HG03097 (cell line): Measurements from ENCODE around the gene IL25.

Experiments used
- ATAC-seq: cut with Tn5 transposase; IDR thresholded peaks from one replicate; pipeline ENCODE4 v1.9.1; 2021; ENCODE audit not compliant: unreplicated experiment, low FRiP score

IL25 gene

DNA sequence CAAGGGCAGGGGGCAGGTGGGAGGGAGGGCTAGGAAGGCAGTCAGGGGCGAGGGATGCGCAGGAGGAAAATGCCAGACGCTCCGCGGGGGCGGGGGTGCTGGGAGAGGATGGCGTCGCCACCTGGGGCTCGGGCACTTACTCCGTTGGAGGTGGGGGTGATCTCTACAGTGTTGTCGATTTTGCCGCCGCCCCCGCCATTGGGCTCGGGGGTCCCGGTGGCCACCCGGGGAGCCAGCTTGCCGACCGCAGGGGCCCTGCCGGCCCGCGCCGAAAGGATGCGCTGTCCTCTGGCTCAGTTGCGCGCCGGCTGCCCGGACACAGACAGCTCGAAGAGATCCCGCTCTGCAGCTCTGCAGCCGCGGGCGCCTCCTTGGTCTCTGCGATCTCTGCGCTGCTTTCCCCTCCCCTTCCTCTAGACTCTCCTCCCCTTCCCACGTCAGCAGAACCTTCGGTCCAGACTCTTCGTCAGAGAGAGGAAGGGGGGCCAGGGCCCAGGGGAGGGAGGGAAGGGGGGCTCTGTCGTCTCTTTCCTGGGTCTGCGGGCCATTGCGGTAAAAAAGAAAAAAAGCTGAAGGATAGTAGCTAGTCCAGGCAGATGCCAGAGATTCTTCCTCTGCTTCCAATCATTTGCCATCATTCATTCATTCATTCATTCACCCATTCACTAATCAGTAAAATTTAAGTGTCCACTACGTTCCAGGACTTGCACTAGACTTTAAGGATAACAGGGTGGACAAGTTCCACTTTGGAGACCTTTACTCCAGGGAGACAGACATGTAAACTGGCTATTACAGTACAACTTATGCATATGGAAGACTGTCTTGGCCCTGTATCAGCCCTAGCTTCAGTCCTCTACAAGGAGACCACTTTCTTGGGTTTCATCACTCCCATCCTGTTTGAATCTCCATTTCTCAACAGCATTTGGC is 19.8 kb upstream of the IL25 start, which contains the start of gene SLC22A17:
Gene SLC22A17, minus strand, starts transcription at position 382 of the 927 bp plus-strand sequence.
- ATAC-seq, result no peak

DNA sequence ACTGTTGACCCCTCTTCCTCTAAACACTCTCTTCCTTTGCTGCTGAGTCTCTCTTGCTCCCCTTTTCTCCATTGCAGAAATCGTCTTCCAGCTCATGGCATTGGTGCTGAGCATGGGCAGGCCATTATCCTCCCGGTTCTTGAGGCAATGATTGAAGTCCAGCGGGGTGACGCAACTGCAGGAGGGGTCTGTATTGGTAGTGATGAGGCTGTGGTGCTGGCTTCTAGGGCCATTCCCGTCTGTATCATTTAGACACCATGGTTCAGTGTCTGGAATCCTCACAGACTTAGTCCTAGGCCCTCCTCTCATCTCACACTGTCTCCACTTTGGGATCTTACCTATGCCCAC is 19.2 kb upstream of the IL25 start:
- no peak for ATAC-seq

DNA sequence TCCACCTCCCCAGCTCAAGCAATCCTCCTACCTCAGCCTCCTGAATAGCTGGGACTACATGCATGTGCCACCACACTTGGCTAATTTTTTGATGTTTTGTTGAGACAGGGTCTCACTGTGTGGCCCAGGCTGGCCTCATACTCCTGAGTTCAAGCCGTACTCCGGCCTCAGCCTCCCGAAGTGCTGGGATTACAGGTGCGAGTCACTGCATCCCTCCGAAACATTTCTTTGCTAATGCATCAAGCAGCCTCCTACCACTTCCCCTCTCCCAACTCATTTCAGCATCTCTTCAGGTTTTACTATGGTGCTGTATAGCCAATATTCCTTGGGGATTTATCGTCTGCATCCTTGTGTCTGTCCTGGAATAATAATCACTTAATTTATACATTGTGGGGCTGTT is 17.6 kb upstream of the IL25 start:
- no peak for ATAC-seq

DNA sequence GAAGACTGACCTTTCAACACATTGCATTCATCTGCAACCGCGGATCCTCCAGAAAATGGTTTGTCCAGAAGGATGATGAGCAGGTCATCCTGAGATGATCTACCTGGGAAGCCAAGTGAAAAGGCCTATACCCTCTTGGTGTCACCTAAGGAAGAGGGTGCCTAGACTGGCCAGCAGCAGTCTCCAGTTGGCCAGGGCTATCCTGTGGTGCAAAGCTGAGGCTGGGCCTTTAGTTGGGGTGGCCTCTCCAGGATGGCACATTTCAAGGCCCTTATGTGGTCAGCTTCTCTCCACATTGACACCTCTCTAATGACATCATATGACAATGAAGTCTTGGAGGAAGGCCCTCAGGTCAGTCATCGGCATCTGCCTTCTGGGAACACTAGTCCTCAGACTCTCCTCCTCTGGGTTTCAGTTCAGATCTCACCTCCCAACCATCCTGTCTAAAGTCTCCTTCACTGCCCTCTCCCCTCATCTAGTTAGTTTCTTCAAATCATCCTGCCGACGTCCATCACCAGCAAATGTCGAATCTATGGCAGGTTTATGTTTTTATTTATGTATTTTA is 16.7 kb upstream of the IL25 start:
- ATAC-seq, result no peak

GRCh38 chr14:23356662-23357061 is 15.9 kb upstream of the IL25 start:
- ATAC-seq, result no peak

DNA sequence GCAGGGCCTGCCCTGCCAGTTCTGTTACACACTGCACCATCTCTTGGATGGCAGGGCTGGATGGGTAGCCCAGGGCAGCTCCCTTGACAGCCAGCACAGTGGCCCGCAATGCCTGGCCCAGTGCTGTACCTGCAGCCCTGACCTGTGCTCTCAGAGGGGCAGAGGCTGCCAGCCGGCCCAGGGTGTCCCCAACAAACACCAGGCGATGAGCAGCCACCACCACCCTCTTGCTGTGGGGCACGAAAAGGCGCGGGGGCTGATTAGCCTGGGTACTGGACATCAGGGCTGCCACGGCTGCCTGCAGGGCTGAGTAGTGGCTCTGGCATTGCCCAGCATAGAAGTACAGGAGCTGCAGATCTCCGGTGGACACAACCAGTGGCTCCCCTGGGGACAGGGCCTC is 15.3 kb upstream of the IL25 start:
- ATAC-seq, result no peak

GRCh38 chr14:23358042-23358441 is 14.6 kb upstream of the IL25 start:
- no peak for ATAC-seq

DNA sequence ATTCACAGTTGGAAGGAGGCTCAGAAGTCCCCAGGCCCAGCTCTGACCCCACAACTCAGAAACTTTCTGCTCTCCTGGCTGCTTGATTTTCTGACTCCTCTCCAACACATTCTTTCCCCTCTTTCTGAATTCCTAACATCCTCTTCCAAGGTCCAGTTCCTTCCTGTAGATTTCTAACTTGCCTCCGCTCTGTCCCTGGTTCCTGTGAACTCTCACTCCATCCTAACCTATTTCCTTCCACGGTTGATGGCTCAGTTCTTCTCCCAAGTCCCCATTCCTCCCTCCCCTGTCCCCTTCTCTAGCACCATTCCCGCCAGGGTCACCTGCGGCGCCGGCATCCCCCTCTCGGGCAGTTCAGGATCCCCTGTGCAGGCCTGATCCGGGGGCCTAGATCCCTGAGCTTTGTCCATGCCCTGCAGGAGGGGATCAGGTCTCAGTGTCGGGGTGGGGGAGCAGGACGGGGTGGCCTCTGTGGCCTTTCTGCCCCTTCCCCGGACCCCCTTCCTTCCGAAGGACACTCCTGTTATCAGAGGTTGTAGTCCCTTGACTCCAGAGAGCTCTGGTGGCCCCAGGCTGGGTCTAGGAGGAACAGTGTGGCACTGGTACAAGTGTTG is 13.9 kb upstream of the IL25 start:
- no peak for ATAC-seq

DNA sequence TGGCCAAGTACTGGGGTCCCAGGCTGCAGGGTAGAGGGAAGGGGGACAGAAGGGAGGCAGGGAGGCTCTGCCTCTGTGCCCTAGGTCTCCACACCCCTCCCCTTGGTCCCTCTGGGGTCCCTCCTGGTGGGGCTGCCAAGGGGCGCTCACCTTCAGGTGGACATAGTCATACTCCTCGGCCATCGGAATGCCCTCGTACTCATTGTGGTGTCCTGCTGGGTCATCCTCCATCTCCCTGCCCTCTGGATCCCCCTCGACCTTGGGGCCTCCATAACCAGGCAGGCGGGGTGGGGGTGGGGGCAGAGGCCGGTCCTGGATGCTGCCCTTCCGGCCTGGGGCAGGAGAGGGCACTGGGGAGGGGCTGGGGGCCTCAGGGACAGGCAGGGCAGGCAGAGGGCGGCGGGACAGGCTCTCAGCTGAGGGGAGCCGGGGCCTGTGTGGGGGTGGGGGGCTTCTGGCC is 13.4 kb upstream of the IL25 start:
- ATAC-seq, result no peak

- no peak for ATAC-seq
These were observed 12.7 kb upstream of the IL25 start for GRCh38 chr14:23359722-23360447.

DNA sequence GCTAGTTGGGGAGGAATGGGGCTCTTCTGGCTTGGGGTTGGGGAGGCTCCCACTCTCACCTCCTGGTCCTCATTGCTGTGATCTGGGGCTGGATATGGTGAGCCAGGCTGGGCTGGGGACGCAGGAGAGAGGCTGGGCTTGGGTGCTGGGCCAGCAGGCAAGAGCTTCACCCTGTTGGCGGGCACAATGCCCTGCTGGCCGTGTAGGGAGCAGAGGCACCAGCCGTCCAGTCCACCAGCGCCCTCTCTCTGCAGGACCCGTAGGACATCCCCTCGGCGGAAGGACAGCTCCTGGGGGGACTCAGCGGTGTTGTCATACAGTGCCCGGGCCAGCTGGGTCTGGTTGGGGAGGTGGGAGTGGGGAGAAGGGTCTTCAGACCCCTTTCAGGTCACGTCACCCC is 12.1 kb upstream of the IL25 start:
- ATAC-seq, result no peak

GRCh38 chr14:23361320-23361719 is 11.3 kb upstream of the IL25 start:
- no peak for ATAC-seq

DNA sequence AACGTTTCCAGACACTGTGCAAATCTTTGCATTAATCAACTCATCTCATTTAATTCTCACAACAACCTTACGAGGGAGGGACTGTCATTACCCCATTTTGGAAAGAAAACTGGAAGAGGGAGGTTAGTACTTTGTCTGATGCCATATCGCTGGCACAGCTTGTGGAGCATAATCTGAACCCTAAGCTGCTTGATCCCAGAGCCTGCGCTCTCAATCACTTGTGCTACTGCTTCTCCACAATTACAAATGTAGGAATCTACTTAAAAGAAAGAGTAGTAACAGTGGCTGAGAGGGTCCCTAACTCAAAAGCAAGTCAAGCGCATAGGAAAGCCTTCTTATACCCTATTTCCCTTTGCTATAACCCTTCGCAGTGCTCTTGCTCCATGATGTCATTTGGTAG is 10.8 kb upstream of the IL25 start:
- ATAC-seq, result no peak

- ATAC-seq, result no peak
These were observed 10.4 kb upstream of the IL25 start for GRCh38 chr14:23362200-23362599.

DNA sequence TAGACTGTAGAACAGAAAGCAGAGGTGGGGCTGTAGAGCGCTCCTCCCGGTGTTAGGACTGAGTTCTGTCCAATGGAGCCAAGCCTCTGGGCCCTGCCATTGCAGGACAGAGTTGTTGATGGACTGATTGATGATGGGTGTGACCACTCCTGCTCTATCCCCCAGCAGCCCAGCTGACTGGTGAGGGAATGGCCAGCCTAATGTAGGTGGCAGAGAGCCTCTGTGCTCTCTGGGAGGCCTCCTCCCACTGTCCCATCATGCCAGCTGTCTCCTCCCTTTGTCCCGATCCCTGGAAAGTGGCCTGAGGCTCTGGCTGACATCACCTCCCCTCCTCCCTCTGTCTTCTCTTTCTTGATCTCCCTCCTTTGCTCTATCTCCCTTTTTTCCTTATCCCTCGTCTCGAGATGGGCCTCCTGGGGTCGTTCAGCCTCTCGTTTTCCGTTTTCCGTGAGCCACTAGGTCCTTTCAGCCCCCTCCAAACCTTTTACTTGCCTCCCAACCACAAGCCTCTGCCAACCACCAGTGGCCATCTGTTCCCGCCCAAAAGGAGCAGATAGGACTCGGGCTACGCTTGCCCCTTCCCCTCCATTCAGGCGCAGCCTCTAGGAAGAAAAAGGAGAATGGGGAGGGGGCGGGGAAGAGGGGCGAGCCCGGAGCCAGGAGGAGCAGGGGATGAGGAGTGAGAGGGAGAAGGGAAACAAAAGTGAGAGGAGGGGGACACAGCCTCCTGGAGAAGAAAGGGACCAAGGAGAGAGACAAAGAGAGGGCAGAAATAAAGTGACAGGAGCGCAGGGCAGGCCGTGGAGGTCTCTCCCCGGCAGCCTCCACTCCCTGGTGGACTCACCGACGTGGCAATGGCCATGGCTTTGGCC is 8.2 kb upstream of the IL25 start:
- no peak for ATAC-seq

DNA sequence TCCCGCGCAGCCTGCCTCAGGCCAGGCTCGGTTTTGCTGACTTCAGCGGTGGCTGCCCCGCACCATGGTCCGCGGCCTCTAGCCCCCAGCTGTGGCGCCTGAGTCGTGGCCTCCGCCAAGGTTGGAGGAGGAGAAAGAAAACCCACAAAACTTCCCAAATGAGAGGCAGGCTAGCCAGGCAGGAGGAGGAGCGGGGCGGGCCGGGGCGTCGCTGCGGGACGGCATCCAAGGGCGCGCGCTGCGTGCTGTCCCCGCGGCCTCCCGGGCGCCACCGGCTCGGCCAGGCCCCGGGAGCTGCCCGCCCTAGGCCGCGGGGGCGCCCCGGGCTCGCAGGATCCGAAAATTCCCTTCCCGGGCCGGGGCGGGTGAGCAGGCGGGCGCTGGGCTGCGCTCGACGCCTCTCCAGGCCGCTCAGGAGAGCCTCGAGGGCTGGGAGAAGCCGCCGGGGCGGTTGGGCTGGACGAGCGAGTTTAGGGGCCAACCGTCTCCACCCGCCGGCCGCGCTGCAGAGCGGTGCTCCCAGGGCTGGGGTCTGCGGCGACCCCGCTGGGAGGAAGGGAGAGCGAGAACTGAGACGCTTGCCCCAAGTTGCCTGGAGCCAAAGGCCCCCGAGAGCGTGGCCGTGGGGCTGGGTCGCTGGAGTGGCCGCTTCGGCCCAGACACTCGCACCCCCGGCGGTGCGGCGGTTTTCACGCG is 7.4 kb upstream of the IL25 start, which contains the start of gene EFS:
Gene EFS, minus strand, starts transcription at position 137 of the 696 bp plus-strand sequence. CDS start 147 bp downstream, outside the sequence.
- ATAC-seq, result no peak

GRCh38 chr14:23365732-23366425 is 6.7 kb upstream of the IL25 start:
- ATAC-seq, result no peak

- no peak for ATAC-seq
These were observed 6.1 kb upstream of the IL25 start for GRCh38 chr14:23366426-23366921.

GRCh38 chr14:23370221-23370620 is 2.4 kb upstream of the IL25 start:
- no peak for ATAC-seq
